ENCODE data around the gene CSF3R.
A peak's percentile ranks its signal among the peaks of the same experiment; 100 is the strongest.
"Not testable (repeated sequence)": the region's sequence is repeated elsewhere in the genome, so short reads cannot be mapped to it uniquely, and the experiment has no call there.

Gene CSF3R

DNA sequence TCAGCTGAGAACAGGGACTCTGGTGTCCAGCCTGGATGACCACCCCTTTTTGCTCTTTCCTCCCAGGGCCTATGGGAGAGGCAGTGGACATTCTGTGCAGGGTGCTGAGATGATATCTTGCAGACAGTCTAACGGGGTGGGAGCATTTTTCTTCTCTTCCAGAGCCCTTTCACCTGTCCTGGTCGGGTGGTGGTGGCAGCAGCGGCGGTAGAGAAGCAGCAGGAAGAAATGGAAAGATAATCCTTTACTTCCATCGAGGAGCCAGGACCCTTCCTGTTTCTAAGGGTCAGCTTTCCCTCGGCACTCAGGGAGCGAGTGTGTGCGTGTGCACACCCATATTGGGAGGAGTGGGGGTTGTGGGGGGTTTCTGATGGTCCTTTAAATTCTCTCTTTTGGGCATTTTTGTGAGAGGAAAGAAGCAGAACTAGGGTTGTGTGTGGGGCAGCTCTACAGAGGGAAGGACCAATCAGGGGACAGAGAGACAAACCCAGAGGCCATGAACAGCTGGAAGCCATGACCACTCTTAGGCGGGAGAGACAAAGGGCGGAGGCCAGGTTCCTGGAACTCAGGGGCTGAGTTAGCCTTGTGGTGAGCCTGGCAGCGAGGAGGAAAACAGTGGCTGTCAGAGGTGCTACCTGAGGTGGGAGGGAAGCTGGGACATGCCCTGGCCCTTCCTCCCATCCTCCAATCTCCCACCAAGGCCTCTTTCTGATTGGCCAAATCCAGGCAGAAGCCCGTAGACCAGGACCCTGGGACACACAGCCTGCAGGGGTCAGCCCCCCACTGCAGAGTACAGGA, 31.2 kb upstream of the CSF3R start:
- H3K27ac ChIP-seq: no peak overlapping the region
- peak; percentile 62 for DNase-seq (ENCODE audit: low spot score)
- TF ChIP-seq, protein P1, sequence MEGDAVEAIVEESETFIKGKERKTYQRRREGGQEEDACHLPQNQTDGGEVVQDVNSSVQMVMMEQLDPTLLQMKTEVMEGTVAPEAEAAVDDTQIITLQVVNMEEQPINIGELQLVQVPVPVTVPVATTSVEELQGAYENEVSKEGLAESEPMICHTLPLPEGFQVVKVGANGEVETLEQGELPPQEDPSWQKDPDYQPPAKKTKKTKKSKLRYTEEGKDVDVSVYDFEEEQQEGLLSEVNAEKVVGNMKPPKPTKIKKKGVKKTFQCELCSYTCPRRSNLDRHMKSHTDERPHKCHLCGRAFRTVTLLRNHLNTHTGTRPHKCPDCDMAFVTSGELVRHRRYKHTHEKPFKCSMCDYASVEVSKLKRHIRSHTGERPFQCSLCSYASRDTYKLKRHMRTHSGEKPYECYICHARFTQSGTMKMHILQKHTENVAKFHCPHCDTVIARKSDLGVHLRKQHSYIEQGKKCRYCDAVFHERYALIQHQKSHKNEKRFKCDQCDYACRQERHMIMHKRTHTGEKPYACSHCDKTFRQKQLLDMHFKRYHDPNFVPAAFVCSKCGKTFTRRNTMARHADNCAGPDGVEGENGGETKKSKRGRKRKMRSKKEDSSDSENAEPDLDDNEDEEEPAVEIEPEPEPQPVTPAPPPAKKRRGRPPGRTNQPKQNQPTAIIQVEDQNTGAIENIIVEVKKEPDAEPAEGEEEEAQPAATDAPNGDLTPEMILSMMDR (IDR thresholded peaks at IDR 0.05): no peak
- no peak overlapping the region for H3K4me3 ChIP-seq

DNA sequence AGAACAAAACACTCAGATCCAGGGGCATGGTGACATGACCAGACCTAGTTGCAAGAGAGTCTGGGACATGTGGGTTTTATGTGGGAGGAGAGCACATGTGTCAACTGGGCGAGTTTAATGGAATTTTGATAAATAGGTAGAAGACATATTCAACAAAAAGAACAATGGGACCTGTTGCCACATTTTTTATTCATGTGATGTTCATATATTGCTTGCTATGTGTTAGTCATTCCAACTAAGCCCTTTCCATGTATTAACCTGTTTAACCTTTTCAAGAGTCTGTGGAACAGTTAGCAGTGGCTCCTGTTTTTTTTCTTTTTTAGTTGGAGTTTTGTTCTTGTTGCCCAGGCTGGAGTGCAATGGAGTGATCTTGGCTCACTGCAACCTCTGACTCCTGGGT, 30.1 kb upstream of the CSF3R start:
- DNase-seq (ENCODE audit: low spot score): no peak
- no peak overlapping the region for H3K27ac ChIP-seq
- no peak overlapping the region for H3K4me3 ChIP-seq
- TF ChIP-seq, protein P1 (IDR thresholded peaks at IDR 0.05): no peak

GRCh38 chr1:36511804-36512798, 29.4 kb upstream of the CSF3R start:
- Histone ChIP-seq H3K27ac (no peak overlapping the region), H3K4me3 (no peak overlapping the region)
- peak; percentile 55 for DNase-seq (ENCODE audit: low spot score)
- TF ChIP-seq, protein P1 (IDR thresholded peaks at IDR 0.05): no peak

GRCh38 chr1:36511220-36511619, 28.5 kb upstream of the CSF3R start:
- H3K4me3 ChIP-seq, H3K27ac ChIP-seq: not testable (repeated sequence)
- peak; percentile 16 for DNase-seq (ENCODE audit: low spot score)

DNA sequence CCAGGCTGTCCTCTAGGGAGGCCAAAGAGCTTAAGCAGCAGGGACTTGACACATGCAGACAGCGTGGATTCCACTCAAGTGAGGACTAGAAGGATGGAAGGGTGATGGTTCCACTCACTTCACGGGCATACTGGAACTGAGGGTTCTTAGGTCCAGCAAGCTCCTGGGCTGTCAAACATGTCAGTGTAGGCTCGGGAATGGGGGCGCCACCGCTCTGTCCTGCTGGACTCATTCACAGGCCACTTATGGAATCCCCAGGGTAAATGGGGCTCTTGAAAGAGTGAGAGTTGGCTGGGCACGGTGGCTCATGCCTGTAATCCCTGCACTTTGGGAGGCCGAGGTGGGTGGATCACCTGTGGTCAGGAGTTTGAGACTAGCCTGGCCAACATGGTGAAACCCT, 27.7 kb upstream of the CSF3R start:
- TF ChIP-seq, protein P1 (IDR thresholded peaks at IDR 0.05): no peak
- Histone ChIP-seq H3K4me3 (no peak overlapping the region), H3K27ac (no peak overlapping the region)
- DNase-seq (ENCODE audit: low spot score): peak; percentile 38

DNA sequence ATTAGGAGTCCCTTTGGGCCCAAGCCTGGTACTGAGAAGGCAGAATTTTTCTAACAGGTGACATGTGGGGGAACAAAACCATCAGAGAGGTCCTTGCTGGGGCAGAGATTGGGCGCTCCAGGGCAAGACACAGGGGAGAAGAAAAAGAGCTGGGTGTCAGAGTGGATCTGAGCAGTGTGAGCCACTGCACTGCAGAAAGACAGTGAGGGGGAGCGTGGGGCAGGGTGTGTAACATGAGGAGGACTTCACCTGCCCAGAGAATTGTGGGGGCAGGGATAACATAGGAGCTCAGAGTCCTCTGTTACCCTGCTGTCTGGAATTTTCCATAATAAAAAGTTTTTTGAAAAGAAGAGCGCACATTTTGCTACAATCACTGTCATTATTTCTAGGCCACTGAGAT, 25.5 kb upstream of the CSF3R start:
- no peak overlapping the region for H3K27ac ChIP-seq
- TF ChIP-seq, protein P1 (IDR thresholded peaks at IDR 0.05): no peak
- no peak overlapping the region for H3K4me3 ChIP-seq
- peak; percentile 31 for DNase-seq (ENCODE audit: low spot score)

- no peak overlapping the region for H3K27ac ChIP-seq
- H3K4me3 ChIP-seq: no peak overlapping the region
- DNase-seq (ENCODE audit: low spot score): no peak
- TF ChIP-seq, protein P1 (IDR thresholded peaks at IDR 0.05): no peak
Observed at GRCh38 chr1:36506276-36506920, 23.7 kb upstream of the CSF3R start.
